Fibroblast of gingiva (primary cell): ENCODE measurements around the gene ECHS1.
"Not testable (repeated sequence)": the region's sequence is repeated elsewhere in the genome, so short reads cannot be mapped to it uniquely, and the experiment has no call there.

ENCODE experiments used
- DNase-seq: peaks from one replicate; pipeline ENCODE4 v3.0.0-alpha.2; 2011; ENCODE audit warnings: low read depth

Gene ECHS1

GRCh38 chr10:133399123-133399601 lies 26.0 kb upstream of the ECHS1 start:
- DNase-seq, result no peak

- DNase-seq, result peak; percentile 17
Observed at GRCh38 chr10:133397938-133398337, 24.8 kb upstream of the ECHS1 start.

- no peak for DNase-seq
Observed at GRCh38 chr10:133396035-133396624, 23.0 kb upstream of the ECHS1 start.

- DNase-seq, result no peak
Observed at GRCh38 chr10:133394801-133395221, 21.7 kb upstream of the ECHS1 start.

- peak; percentile 91 for DNase-seq
Observed at GRCh38 chr10:133394064-133394663, 21.0 kb upstream of the ECHS1 start, which contains the start of gene MTG1. MTG1 (plus strand) TSS chr10:133394157; CDS start chr10:133394221, 64 bp downstream.

- no peak for DNase-seq
Observed at GRCh38 chr10:133393401-133394063, 20.4 kb upstream of the ECHS1 start.

GRCh38 chr10:133391761-133392518 lies 18.8 kb upstream of the ECHS1 start:
- no peak for DNase-seq

GRCh38 chr10:133391249-133391635 lies 18.1 kb upstream of the ECHS1 start:
- no peak for DNase-seq

- no peak for DNase-seq
Observed at GRCh38 chr10:133390597-133391248, 17.6 kb upstream of the ECHS1 start.

GRCh38 chr10:133388973-133389818 lies 16.0 kb upstream of the ECHS1 start:
- no peak for DNase-seq

- no peak for DNase-seq
Observed at GRCh38 chr10:133388236-133388972, 15.2 kb upstream of the ECHS1 start.

GRCh38 chr10:133386951-133387350 lies 13.8 kb upstream of the ECHS1 start:
- DNase-seq, result not testable (repeated sequence)

GRCh38 chr10:133385214-133385613 lies 12.1 kb upstream of the ECHS1 start:
- no peak for DNase-seq

- DNase-seq, result no peak
Observed at GRCh38 chr10:133384071-133384470, 10.9 kb upstream of the ECHS1 start.

- no peak for DNase-seq
Observed at GRCh38 chr10:133383551-133383950, 10.4 kb upstream of the ECHS1 start.

GRCh38 chr10:133381036-133381435 lies 7.9 kb upstream of the ECHS1 start:
- no peak for DNase-seq

GRCh38 chr10:133379801-133380666 lies 6.9 kb upstream of the ECHS1 start:
- no peak for DNase-seq

- peak; percentile 62 for DNase-seq
Observed at GRCh38 chr10:133379152-133379800, 6.1 kb upstream of the ECHS1 start, which contains the start of gene PAOX. PAOX (plus strand) TSS chr10:133379262; CDS start chr10:133379317, 55 bp downstream.
